ENCODE data around the gene FLT4.

FLT4 gene

DNA sequence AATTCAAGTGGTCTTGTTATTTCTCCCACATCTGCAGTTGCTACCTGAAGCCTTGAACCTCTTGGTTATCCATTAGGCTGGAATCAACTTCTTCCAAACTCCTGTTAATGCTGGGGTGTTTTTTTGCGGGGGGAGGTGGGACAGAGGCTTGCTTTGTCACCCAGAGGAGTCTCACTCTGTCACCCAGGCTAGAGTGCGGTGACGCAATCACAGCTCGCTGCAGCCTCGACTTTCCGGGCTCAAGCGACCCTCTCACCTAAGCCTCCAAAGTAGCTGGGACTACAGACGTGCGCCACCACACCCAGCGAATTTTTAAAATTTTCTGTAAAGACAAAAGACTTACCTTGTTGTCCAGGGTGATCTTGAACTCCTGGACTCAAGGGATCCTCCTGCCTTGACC is 62.5 kb downstream of the FLT4 start:
- DNase-seq = no peak

GRCh38 chr5:180586204-180586603 is 63.2 kb downstream of the FLT4 start:
- DNase-seq = no peak

GRCh38 chr5:180583738-180584137 is 65.7 kb downstream of the FLT4 start:
- DNase-seq = no peak

- DNase-seq = no peak
These were observed 68.7 kb downstream of the FLT4 start for GRCh38 chr5:180580681-180581080.

GRCh38 chr5:180575571-180575970 is 73.8 kb downstream of the FLT4 start:
- DNase-seq = no peak

DNA sequence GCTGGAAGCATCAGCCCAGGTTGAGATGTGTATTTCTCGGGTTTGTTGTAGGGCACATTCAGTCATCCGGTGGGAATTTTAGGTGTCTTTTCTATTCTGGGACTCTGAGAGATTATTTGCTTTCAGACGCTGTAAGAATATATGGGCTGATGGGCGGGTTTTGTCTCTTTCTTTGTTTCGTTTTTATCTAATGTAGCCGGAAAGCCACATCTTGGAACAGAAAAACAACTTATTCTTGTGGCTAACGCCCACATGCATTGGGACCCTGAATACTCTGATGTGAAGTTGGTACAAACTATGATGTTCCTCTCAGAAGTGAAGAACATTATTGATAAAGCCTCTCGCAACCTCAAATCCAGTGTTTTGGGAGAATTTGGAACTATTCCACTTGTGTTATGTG is 80.5 kb downstream of the FLT4 start:
- DNase-seq = no peak

DNA sequence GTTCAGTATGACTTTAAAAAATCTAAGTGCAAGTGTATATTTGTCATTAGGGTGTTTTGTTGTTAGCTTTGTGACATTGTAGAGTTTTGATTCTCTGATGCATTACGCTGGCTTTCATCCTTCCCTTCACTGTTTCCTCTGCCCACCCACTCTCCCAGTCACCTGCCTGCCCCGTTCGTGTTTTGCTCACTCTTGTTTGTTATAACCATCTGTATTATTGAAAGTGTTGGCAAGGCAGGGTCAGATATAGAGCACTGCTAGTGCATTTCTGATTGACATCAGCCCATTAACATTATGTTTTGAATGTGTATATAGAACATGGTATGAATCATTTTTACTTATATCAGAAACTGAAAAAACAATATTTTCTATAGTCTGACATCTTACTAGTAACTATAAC is 85.4 kb downstream of the FLT4 start:
- DNase-seq = no peak

- no peak for DNase-seq
These were observed 91.2 kb downstream of the FLT4 start for GRCh38 chr5:180558232-180558631.

- no peak for DNase-seq
These were observed 92.1 kb downstream of the FLT4 start for GRCh38 chr5:180557217-180557809.

GRCh38 chr5:180555168-180555921 is 94.1 kb downstream of the FLT4 start:
- DNase-seq = no peak

- DNase-seq = no peak
These were observed 95.9 kb downstream of the FLT4 start for GRCh38 chr5:180553530-180553929.

All from inflammatory macrophage treated with lipopolysaccharide for 1 hour (primary cell).